Stimulated activated CD8-positive, alpha-beta memory T cell treated with anti-CD3 and anti-CD28 coated beads, Interleukin-4, amount 100 ng/mL, for 48 hours (primary cell): ENCODE results near the gene MRPL41.
"Not testable (repeated sequence)": the region's sequence is repeated elsewhere in the genome, so short reads cannot be mapped to it uniquely, and the experiment has no call there.

Experiments
- DNase-seq: peaks from one replicate; pipeline ENCODE4 v3.0.0-alpha.2; 2020

MRPL41 gene

DNA sequence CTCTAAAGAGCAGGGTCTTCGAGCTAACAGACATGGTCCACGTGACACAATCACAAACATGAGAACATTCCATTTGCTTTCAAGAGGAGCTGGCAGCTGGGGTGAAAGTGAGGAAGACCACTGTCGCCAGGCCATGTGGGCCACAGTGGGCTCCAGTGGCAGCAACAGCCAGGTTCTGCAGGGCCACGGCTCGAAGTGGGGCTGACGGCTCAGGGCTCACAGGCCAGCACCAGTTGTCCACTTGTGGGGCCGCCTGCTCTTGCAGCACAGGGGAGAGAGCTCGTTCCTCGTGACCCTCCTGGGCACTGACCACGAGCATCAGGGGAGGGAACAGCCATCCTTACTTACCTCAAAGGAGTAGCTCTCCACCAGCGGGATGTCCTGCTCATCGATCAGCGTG is 36.6 kb downstream of the MRPL41 start:
- DNase-seq, result no peak

GRCh38 chr9:137588891-137589290 is 37.2 kb downstream of the MRPL41 start:
- DNase-seq, result no peak

GRCh38 chr9:137589441-137590122 is 37.9 kb downstream of the MRPL41 start:
- peak; percentile 31 for DNase-seq

DNA sequence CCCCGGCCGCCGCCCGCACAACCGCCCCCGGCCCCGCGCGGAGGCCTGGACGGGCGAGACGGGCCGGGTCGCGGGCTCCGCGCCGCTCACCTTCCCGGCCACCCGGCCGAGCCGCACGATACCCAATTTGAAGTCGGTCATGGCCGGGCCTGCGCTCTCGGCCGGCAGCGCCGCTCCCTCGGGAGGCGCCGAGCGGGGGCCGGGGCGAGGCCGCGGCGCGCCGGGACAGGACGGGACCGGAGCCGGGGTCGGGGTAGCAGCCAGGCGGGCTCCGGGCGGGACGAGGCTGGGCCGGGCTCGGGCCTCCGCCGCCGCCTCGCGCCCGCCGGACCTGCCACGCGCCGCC is 38.4 kb downstream of the MRPL41 start:
- no peak for DNase-seq

DNA sequence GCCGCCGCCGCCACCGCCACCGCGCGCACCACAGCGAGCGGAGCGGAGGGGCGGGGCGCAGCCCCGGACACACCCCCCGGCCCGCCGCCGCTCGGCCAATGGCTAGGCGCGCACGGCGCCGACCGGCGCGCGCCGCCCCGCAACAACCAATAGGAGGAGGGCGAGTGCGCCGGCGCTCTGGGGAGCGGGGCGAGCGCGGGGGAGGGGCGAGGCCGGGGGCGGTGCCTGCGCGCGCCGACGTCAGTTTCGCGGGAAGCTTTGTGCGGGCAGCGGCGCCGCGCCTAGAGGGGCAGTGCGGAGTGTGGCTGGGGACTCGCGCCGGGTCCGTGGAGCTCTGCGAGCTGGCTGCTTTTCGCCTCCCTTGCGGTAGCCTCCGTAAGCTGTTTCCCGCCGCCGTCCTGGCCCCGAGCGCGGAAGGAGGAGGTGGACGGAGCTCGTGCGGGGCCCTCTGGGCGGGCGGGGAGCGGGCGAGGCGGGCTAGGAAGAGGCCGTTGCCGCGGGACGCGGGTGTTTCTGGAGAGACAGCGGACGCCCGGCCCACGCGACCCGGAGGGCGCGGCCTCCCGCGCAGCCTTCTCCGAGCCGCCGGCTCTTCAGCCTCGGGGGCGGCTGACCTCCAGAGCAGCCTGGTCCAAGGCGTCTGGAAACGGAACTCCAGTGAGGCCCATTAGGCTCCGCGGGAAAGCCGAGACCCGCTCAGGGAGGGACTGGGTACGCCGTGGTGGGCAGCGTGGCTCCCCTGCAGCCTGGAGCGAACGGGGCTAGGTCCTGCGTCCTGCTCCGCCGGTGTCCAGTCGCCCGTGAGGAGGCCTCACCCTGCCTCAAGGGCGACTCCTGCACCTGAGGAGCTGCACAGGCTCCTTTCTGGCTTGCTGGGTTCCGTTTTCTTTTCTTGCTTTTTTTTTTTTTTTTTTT is 39.0 kb downstream of the MRPL41 start, which contains the start of gene ZMYND19:
ZMYND19 (minus strand) TSS at position 44 of the 915 bp plus-strand sequence. CDS start 249 bp downstream, outside the sequence.
- peak; percentile 93 for DNase-seq

DNA sequence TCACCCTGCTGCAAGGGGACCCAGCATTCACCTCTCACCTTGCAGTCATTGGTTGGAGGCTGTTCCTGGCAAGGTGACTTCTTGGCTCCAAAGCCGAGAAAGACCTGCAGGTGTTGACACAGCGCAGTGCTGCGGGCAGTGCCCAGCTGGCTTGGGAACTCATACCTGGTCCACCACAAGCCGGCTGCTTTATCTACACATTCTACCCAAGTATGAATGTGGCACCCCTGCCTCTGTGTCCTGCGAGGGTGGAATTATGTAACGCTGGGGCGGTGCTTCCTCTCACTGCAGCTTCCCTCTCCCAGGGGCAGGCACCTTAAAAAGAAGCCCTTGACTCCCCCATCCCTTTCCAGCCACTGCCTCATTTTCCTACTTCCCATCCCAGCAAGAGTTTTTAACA is 41.1 kb downstream of the MRPL41 start:
- DNase-seq, result no peak

DNA sequence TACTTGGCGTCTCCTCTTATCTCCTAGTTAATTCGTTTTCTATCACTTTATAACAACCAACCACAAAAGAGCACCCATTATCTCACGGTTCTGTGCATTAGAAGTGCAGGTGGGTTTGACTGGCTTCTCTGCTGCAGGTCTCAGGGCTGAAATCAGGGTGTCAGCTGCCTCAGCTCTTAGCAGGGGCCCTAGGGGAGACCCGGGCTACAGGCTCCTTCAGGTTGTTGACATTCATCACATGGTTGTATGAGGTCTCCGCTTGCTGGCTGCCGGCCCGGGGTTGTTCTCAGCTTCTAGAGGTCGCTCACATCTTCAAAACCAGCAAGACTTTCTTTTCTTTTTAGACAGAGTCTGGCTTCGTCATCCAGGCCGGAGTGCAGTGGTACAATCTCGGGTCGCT is 41.5 kb downstream of the MRPL41 start:
- DNase-seq, result no peak

- DNase-seq, result not testable (repeated sequence)
These were observed 44.9 kb downstream of the MRPL41 start for GRCh38 chr9:137596577-137596976.

DNA sequence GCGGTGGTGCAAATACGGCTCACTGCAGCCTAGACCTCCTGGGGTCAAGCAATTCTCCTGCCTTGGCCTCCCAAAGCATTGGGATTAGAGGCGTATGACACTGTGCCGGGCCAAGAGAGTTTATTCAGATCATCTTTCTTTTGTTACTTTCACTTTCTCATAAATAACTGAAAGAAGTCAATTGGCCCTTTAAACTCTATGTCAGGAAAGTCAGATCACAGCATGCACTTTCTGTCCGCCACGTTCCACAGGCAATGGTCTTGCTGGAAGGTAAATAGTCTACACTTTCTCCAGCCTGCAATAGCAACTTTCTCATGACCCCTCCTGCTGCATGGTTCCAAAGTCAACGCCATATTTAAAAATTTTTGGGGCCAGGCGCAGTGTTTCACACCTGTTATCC is 47.3 kb downstream of the MRPL41 start:
- no peak for DNase-seq
